Activated CD4-positive, alpha-beta T cell treated with anti-CD3 and anti-CD28 coated beads for 48 hours (primary cell): ENCODE measurements around the gene PRR30.
A peak's percentile ranks its signal among the peaks of the same experiment; 100 is the strongest.
"Not testable (repeated sequence)": the region's sequence is repeated elsewhere in the genome, so short reads cannot be mapped to it uniquely, and the experiment has no call there.

Experiments
- DNase-seq: peaks from one replicate; pipeline ENCODE4 v3.0.0-alpha.2; 2020

The PRR30 gene

DNA sequence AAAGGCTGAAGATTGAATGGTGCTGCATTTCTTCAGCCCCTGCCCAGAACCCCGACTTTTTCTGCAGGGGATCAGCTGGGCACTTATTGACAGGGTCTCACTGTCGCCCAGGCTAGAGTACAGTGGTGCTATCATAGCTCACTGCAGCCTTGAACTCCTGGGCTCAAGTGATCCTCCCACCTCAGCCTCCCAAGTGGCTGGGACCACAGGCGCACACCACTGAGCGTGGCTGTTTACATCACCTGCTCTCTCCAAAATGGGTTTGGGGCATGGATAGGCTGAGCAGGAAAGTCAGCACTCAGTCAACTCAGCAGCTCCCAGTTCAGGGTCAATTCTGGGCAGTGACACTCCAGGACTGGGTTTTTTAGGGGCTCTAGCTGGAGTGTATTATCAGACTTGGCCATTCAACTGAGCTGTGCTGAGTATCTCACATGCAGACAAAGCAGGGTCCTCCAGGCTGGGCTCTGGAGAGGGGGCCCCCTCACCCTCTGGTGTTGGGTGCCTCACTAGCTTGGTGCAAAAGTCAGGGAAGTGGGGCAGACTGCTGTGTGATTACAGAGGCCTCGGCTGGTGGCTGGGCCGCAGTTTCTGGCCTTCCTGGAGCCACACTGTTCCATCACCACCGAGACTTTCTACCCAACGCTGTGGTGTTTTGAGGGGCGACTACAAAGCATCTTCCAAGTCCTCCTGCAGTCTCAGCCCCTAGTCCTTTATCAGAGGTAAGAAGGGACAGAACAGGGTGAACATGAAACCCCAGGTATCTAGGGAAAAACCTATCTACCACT, 11.1 kb downstream of the PRR30 start:
- DNase-seq: no peak

DNA sequence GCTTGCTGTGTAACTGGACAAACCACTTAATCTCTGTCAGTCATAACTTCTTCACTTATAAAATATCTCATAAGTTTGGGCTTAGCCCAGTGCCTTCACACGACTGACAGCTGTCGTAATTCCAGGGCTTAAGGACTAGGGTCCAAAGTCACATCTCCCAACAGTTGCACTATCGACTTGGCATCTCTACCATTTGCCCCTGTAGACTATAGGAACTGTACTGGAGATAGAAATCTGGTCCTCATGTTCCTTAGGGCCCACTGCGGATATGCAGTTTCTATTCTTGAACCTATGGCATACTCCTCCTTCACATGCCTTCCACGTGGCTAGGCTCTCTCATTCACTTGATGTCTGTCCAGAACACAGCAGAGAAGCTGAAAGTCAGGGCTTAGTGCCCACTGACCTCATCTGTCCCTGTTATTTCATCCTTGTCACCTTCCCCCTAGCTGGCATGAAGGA, 12.9 kb downstream of the PRR30 start:
- no peak for DNase-seq

DNA sequence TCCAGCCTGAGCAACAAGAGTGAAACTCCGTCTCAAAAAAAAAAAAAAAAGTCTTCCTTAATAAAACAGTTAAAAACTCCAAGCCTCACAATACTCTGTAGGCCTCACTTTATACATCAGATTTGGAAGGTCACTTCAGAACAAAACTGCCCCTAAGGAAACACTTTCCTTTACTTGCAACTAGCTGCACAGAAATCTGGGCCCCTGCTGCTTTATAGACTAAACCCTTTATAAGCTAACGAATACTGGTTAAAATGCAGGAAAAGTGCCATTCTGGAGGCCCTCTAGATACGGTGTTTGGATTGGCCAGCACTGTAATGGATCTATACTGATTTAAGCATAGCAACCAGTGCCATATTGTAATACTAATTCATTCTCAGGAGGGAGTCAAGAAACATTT, 14.1 kb downstream of the PRR30 start:
- no peak for DNase-seq

DNA sequence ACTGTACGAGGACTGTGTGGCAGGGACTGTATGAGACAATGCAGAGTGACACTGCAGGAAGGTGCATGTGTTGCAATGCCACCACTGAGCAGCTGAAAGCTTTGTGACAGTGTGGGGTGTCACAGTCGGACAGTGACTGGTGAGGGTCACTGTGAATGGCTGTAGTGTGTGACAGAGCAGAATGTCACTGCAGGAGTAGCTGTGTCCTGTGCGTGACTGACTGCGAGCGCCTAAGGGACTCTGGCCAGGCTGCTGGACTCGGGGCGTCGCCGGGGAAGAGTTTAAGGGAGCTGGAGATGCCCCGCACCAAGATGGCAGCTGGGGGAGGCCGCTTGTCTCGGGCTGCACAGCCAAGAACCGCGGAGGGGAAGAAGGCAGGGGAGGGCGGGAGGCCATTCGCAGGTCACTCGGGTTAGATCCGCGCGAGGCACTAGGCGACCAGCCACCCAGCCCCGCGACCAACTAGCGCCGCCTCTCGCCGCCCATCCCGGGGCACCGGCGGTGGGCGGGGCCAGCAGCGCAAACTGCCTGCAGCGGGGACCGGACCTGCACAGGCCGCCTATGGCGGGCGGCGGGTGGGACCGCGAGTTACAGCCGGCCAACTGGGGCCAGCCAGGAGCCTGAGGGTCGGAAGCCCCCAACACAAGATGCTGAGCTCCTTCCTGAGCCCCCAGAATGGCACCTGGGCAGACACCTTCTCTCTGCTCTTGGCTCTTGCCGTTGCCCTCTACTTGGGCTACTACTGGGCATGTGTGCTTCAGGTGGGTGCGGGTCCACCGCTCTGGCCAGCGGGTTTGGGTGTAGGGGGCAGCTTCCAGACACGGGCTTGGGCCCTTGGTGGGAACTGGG, 15.7 kb downstream of the PRR30 start, which contains the start of gene ABHD1:
Gene ABHD1, plus strand, starts transcription at position 514 of the 849 bp plus-strand sequence. Its CDS starts 134 bp downstream, at position 648.
- DNase-seq: peak; percentile 58

DNA sequence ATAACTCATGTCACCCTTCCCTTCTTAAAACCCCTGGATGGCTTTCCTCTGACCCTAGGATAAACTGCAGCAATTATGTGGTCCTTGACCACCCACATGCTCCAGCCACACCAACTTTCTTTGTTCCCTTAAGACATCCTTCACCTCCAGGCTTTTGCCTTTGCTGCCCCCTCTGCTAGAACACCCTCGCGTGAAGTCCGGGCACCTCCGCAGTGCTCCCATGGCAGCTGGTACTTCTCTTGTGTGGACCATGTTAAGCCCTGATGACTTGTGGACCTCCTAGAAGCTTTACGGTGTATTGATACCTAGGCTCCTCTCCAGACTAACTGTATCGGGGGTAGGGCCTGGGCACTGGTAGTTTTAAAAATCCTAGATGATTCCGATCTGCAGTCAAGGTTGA, 16.4 kb downstream of the PRR30 start:
- DNase-seq: no peak

DNA sequence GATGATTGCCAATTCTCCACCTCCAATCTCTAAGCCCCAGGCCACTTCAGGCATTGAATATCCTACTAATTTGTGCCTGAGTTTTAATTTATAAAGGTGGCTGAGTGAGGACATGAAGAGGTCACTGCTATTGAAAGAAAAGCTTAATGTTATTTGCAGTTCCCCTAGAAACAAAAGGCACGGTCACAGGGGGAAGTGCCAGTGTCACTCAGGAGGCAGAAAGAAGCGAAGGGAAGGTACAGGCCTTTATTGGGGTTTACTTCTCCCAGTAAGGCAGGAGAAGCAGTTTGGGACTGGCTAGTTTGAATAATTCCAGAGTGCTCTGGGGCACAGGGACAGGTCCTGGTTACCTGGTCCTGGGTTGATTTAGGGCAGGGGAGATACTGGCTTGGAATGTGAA, 17.3 kb downstream of the PRR30 start:
- DNase-seq: no peak

DNA sequence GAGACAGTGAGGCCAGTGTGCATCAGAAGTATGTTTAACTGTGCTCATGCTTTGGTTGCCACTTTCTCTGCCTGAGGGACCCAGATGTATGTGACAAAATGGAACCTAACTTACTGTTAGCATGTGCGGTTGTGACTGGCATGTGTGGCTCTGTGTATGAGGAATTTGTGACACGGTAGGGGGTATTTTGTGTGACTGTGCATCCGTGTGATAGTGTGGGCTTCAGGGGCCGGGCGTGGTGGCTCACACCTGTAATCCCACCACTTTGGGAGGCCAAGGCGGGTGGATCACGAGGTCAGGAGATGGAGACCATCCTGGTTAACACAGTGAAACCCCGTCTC, 19.9 kb downstream of the PRR30 start:
- DNase-seq: not testable (repeated sequence)

DNA sequence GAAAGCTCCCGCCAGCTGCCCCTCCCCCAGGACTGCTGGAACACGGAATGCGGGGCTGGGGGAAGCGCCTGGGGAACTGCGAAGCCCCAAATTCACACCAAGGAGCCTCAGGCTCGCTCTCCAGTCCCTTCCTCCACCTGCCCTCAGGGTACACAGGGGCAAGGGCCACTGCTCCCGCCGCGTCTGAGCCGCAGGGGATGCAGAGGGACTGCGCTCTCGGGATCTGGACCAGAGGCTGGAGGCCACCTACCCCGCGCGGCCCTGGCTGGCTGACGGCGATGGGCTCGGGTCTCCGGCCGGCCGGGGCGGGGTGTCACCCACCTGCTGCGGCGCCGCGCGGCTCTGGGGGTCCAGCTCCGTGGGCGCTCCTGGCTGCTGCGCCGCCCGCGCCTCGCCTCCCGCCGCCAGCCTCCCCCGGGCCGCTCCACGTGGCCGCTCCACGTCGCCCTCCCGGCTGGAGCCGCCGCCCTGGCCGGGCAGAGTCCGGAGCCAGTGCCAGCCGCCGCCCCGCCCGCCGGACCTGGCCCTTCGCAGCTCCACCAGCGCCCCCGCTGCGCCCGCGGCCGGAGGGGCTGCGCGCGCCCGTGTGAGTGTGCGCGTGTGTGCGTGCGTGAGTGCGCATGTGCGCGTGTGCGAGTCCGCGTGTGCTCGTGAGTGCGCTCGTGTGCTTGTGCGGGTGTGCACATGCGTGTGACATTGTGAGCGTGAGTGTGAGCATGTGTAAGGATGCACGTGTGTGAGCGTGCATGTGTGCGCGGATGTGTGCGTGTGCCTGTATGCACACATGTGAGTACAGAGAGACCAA, 20.5 kb downstream of the PRR30 start, which contains the start of gene CGREF1:
Gene CGREF1, minus strand, starts transcription at position 604 of the 805 bp plus-strand sequence. CDS start 14,762 bp downstream, outside the sequence.
- peak; percentile 37 for DNase-seq

DNA sequence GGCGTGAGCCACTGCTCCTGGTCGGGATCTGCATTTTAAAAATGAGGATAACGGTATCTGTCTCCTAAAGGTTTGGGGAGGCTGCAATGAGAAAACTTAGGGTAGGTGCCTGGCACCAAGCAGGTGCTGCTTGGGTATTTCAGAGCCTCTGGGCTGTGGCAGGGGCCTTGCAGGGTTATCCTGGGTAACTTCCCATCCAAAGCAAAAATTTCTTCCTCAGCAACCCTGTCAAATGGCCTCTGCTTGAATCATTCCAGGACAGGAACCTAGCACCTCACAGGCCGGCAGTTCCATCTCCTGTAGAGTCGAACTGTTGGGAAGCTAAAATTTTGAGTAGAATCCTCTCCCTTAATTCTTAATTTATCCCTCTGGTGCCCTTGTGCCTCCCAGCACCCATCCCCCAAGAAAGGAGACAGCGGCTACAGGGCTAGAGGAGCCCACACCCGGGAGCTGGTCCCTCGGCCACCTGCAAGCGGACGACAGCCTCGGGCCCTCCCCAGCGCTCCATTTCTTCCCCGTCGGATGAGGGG, 21.1 kb downstream of the PRR30 start:
- DNase-seq: no peak

DNA sequence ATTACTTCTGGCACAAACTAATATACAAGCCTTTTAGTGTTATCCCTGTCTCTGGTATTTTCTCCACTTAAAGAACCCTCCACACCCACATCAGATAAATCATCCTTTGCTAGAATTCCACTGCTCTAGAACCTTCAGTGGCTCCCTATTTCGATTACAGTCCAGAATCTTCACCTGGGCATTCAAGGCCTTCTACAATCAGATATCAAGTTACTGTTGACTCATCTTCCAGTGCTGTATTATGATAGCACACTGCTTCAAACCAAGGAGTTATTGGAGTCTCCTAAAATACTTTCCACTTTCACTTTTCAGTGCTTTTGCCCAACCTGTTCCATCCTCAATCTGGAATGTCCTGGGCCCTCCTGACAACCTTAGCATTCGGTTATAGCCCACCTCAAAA, 23.7 kb downstream of the PRR30 start:
- DNase-seq: no peak

DNA sequence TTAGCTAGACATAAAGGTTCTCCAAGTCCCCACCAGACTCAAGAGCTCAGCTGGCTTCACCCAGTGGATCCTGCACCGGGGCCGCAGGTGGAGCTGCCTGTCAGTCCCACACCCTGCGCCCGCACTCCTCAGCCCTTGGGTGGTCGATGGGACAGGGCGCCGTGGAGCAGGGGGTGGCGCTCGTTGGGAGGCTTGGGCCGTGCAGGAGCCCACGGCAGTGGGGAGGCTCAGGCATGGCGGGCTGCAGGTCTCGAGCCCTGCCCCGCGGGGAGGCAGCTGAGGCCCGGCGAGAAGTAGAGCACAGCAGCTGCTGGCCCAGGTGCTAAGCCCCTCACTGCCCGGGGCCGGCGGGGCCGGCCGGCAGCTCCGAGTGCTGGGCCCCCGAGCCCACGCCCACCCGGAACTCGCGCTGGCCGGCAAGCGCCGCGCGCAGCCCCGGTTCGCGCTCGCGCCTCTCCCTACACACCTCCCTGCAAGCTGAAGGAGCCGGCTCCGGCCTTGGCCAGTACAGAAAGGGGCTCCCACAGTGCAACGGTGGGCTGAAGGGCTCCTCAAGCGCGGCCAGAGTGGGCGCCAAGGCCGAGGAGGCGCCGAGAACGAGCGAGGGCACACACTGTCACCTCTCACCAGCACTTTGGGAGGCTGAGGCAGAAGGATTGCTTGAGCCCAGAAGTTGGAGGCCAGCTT, 27.7 kb downstream of the PRR30 start:
- not testable (repeated sequence) for DNase-seq

DNA sequence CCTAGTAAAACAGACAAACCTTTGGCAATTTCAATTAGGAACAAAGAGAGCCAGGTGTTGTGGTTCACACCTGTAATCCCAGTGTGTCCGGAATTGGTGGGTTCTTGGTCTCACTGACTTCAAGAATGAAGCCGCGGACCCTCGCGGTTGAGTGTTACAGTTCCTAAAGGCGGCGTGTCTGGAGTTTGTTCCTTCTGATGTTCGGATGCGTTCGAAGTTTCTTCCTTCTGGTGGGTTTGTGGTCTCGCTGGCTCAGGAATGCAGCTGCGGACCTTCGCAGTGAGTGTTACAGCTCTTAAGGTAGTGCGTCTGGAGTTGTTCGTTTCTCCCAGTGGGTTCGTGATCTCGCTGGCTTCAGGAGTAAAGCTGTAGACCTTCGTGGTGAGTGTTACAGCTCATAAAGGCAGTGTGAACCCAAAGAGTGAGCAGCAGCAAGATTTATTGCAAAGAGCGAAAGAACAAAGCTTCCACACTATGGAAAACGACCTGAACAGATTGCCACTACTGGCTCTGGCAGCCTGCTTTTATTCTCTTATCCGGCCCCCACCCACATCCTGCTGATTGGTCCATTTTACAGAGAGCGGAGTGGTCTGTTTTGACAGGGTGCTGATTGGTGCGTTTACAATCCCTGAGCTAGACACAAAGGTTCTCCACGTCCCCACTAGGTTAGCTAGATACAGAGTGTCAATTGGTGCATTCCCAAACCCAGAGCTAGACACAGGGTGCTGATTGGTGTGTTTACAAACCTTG, 28.4 kb downstream of the PRR30 start:
- not testable (repeated sequence) for DNase-seq

DNA sequence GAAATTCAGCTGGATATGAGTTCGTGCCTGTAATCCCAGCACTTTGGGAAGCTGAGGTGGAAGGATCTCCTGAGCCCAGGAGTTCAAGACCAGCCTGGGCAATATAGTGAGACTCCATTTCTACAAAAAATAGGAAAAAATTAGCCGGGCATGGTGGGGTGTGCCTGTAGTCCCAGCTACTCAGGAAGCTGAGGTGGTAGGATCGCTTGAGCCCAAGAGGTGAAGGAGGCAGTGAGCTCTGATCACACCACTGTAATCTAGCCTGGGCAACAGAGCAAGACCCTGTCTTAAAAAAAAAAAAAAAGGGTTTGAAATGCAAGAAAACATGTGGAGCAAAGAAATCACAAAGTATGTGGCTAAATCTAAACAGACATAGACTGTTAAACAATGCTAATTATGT, 30.1 kb downstream of the PRR30 start:
- no peak for DNase-seq

DNA sequence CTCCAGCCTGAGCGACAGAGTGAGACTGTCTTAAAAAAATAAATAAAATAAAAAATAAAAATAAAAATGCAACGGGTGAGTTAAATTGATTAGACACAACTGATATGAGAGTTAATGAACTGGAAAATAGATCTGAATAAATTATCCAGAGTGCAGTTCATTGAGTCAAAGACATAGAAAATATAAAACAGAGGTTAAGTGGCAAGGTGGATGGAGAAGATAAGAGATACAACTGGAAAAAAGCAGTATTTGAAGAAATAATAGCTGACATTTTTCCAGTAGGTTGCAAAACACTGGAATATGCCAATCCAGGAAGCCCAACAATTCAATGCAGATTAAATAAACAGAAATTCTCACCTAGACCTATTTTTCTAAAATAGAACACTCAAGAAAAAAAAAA, 31.0 kb downstream of the PRR30 start:
- no peak for DNase-seq

DNA sequence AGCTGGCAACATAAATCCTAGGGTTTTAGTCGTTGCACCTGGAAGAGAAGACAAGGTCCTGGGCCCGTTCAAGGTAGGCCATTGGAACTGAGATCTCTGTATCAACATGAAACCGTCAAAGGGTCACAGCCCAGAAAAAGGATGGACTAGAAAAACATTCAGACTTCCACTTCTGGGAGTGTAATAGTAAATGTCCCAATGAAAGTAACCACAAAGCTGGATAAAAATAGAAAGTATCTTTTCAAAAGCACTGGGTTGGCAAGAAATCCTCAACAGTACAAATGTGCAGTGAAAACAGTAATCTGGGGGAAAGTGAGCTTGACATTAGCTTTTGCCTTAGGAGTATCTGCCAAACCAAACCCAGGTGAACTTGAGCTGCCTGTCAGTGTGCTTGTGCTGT, 33.2 kb downstream of the PRR30 start:
- DNase-seq: no peak

DNA sequence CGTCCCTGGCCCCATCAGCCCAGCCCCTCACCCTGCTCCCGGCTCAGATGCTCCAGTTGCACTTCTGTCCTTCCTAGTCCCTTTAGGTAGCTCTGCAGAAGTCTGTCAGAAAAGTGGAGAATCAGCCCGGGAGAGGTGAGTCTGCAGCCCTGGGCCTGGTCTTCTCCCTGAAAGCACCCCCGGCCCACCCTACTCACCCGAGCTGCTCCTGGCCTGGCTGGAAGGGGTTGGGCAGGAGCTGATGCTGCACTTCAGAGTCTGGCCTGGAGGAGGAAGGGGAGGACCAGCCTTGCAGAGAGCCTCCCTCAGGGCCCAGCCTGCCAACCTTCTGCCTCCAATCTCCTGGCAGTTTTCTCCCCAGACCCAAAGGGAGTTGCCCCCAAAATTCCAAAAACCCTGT, 36.9 kb downstream of the PRR30 start:
- DNase-seq: no peak

DNA sequence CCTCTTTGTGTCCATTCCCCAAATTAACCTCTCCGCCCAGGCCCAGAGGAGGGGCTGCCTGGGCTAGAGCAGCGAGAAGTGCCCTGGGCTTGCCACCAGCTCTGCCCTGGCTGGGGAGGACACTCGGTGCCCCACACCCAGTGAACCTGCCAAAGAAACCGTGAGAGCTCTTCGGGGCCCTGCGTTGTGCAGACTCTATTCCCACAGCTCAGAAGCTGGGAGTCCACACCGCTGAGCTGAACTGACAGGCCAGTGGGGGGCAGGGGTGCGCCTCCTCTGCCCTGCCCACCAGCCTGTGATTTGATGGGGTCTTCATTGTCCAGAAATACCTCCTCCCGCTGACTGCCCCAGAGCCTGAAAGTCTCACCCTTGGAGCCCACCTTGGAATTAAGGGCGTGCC, 39.2 kb downstream of the PRR30 start:
- DNase-seq: no peak

DNA sequence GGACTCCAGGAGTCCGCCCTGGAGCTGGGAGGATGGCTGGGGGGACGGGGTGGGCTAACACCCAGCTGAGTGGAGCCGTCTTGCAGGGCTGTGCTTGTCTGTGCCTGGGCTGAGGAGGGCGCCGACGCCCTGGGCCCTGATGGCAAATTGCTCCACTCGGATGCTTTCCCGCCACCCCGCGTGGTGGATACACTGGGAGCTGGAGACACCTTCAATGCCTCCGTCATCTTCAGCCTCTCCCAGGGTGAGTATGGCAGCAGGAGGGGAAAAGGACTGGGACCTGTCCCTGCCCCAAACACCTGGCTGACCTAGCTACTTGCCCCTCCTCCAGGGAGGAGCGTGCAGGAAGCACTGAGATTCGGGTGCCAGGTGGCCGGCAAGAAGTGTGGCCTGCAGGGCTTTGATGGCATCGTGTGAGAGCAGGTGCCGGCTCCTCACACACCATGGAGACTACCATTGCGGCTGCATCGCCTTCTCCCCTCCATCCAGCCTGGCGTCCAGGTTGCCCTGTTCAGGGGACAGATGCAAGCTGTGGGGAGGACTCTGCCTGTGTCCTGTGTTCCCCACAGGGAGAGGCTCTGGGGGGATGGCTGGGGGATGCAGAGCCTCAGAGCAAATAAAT, 39.8 kb downstream of the PRR30 start:
- DNase-seq: no peak

DNA sequence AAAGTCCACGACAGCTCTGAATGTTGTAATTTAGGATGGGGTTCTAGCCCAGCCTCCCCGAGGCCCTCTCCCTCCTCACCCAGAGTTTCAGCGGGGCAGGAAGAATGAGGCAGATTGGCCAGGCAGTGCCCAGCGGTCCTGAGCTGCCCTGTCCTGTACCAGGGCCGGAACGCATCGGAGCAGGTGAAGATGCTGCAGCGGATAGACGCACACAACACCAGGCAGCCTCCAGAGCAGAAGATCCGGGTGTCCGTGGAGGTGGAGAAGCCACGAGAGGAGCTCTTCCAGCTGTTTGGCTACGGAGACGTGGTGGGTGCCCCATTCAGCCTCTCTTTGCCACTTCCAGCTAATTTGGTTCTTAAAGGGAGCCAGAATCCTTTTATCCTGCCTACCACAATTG, 41.9 kb downstream of the PRR30 start:
- no peak for DNase-seq

DNA sequence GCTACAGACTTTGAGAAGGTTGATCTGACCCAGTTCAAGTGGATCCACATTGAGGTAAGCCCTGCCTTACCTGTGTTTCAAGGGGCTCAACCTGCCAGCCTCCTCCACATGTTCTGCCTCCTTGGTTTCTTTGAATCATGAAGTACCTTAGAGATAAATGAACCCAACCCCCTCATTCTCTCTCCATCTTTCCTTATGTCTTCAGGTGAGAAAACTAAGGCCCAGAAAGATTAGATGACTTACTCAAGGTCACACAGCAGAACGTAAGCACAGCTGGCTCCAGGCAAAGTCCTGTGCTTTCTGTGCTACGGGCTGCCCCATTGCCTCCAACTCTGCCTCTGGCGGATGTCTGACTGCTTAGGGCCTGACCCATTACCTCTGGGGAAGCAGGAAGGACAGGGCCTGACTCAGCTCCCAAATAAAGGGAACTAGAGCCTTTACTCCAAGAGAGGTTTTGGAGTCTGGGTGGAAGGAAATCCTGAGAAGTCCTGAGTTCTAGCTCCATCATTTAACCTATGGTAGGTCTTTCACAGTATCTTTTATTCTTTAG, 42.4 kb downstream of the PRR30 start:
- no peak for DNase-seq
